Natural killer cell treated with Interleukin-12 subunit alpha and Interleukin-12 subunit beta and Interleukin-15 and Interleukin-18, amount 100 ng/mL, for 72 hours (primary cell): Measurements from ENCODE around the gene RETN. TPM values are rescaled to one million over a fixed set of nuclear protein-coding genes. Genes with fewer than 3 reads are reported as not detected.

Experiments
- ATAC-seq, 2 donors: fragments of 150-1000 bp; cut with Tn5 transposase in 1 of 2; sonication (Bioruptor Pico), chemical (Tn5 transposase) in 1 of 2; 2 replicates each; pipeline ENCODE4 v1.10.0; 2021
- DNase-seq: peaks from one replicate; pipeline ENCODE4 v3.0.0; 2022; ENCODE audit warnings: low spot score
- H3K27ac Mint-ChIP-seq, 2 donors: 1 replicate in 1 of 2; 2 replicates in 1 of 2; pipeline ENCODE4 v1.8.0; 2022; ENCODE audit warnings: mixed read lengths in 2 of 2, mild to moderate bottlenecking in 1 of 2, moderate library complexity in 1 of 2
- H3K27me3 Mint-ChIP-seq, 2 donors: 1 replicate in 1 of 2; 2 replicates in 1 of 2; pipeline ENCODE4 v1.8.0; 2022; ENCODE audit warnings: mixed read lengths in 2 of 2
- H3K36me3 Mint-ChIP-seq: one replicate; pipeline ENCODE4 v1.8.0; 2022; ENCODE audit warnings: mixed read lengths
- H3K4me1 Mint-ChIP-seq, 2 donors: 1 replicate in 1 of 2; 2 replicates in 1 of 2; pipeline ENCODE4 v1.8.0; 2022; ENCODE audit warnings: low read depth in 2 of 2, mixed read lengths in 2 of 2, mild to moderate bottlenecking in 1 of 2
- H3K4me3 Mint-ChIP-seq: one replicate; pipeline ENCODE4 v1.8.0; 2022; ENCODE audit warnings: mixed read lengths
- H3K9me3 Mint-ChIP-seq: 2 replicates; pipeline ENCODE4 v1.8.0; 2022; ENCODE audit warnings: mixed read lengths
- total RNA-seq, 2 donors: library from RNA; stranded (reverse); gene quantifications; one replicate each; pipeline ENCODE4 v1.2.3, GENCODE V29; 2022

The RETN gene
- total RNA-seq, 2 donors from 2014 or later, result not detected

GRCh38 chr19:7632340-7633203 is 36.3 kb upstream of the RETN start:
- peaks cover 36 to 46% of the 10 kb centered on the region in 2 donors for H3K4me1 Mint-ChIP-seq
- H3K4me3 Mint-ChIP-seq, result no peak overlapping the region
- H3K36me3 Mint-ChIP-seq, result peaks cover 9% of the 10 kb centered on the region
- ATAC-seq (no peak), DNase-seq (no peak)
- no peaks in the 10 kb centered on the region for H3K9me3 Mint-ChIP-seq
- no peaks in the 10 kb centered on the region for H3K27me3 Mint-ChIP-seq
- peak overlapping the region in 1 of 2 donors; percentile 28 for H3K27ac Mint-ChIP-seq

DNA sequence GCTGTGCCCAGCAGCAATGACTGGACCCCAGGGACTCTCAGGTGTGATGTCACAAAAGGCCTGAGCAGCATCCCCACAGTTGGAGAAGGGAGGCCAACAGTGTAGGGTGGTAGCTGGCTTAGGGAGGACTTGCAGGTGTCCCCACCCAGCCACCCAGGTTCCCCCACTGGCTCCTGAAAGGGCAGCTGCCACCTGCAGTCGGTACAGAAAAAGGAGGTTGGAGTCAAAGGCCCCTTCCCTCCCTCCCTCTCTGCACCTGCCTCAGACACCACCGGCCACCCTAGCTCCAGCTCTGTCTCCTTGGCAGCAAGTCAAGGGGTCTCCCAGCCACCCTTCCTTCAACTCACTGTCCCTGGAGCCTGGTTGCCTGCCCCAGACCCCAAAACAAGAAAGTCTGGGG is 35.2 kb upstream of the RETN start, which contains the start of gene PCP2:
TSS of gene PCP2 (minus strand) at position 22 of the 400 bp plus-strand sequence. CDS start 262 bp downstream, outside the sequence.
- Mint-ChIP-seq H3K27me3 (no peaks in the 10 kb centered on the region), H3K36me3 (peaks cover 9% of the 10 kb centered on the region), H3K4me3 (no peak within 1 kb of the TSS), H3K4me1 (peaks cover 36 to 40% of the 10 kb centered on the region in 2 donors), H3K9me3 (no peaks in the 10 kb centered on the region), H3K27ac (peak within 1 kb of the TSS in 1 of 2 donors; percentile 31)
- DNase-seq, result no peak
- ATAC-seq, result no peak

- peaks cover 26 to 37% of the 10 kb centered on the region in 2 donors for H3K4me1 Mint-ChIP-seq
- H3K27ac Mint-ChIP-seq, result peak overlapping the region; percentile 78 to 88
- peak overlapping the region; percentile 84 for H3K4me3 Mint-ChIP-seq
- H3K9me3 Mint-ChIP-seq, result peaks cover 6% of the 10 kb centered on the region
- no peaks in the 10 kb centered on the region for H3K27me3 Mint-ChIP-seq
- ATAC-seq, result no peak
- DNase-seq, result no peak
- H3K36me3 Mint-ChIP-seq, result peaks cover 9% of the 10 kb centered on the region
Measured at GRCh38 chr19:7635670-7636069, 33.2 kb upstream of the RETN start.

DNA sequence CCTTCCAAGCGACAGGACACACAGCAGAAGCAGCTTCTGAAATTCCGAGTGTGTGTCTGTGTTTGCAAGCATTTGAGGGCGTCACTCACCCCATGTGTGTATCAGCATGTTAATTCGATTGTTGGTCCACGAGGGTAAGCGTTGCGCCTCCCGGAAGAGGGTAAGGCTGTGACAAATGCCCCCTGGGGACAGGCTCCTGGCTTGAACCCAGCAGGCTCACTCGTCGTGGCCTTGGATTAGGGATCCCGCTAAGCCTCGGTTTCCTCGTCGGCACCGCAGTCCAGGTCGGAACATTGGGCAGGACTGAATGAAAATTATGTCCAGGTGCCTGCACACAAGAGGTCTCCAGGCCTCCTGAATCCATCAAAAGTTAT is 32.5 kb upstream of the RETN start:
- Mint-ChIP-seq H3K27me3 (no peaks in the 10 kb centered on the region), H3K9me3 (peaks cover 6% of the 10 kb centered on the region), H3K36me3 (peaks cover 9% of the 10 kb centered on the region), H3K4me1 (peaks cover 22 to 33% of the 10 kb centered on the region in 2 donors), H3K4me3 (peak overlapping the region; percentile 84), H3K27ac (peak overlapping the region; percentile 78 to 88)
- ATAC-seq, result no peak
- no peak for DNase-seq

- ATAC-seq (peak; percentile 96 to 97), DNase-seq (peak; percentile 89)
- H3K4me1 Mint-ChIP-seq, result peaks cover 22 to 33% of the 10 kb centered on the region in 2 donors
- H3K27ac Mint-ChIP-seq, result peak within 1 kb of the TSS; percentile 78 to 88
- peaks cover 9% of the 10 kb centered on the region for H3K36me3 Mint-ChIP-seq
- H3K27me3 Mint-ChIP-seq, result no peaks in the 10 kb centered on the region
- peak within 1 kb of the TSS; percentile 84 for H3K4me3 Mint-ChIP-seq
- peaks cover 6% of the 10 kb centered on the region for H3K9me3 Mint-ChIP-seq
Measured at GRCh38 chr19:7636691-7637373, 32.0 kb upstream of the RETN start, which contains the start of gene STXBP2. Gene STXBP2 (plus strand): TSS chr19:7637110. CDS start chr19:7637150, 40 bp downstream.

DNA sequence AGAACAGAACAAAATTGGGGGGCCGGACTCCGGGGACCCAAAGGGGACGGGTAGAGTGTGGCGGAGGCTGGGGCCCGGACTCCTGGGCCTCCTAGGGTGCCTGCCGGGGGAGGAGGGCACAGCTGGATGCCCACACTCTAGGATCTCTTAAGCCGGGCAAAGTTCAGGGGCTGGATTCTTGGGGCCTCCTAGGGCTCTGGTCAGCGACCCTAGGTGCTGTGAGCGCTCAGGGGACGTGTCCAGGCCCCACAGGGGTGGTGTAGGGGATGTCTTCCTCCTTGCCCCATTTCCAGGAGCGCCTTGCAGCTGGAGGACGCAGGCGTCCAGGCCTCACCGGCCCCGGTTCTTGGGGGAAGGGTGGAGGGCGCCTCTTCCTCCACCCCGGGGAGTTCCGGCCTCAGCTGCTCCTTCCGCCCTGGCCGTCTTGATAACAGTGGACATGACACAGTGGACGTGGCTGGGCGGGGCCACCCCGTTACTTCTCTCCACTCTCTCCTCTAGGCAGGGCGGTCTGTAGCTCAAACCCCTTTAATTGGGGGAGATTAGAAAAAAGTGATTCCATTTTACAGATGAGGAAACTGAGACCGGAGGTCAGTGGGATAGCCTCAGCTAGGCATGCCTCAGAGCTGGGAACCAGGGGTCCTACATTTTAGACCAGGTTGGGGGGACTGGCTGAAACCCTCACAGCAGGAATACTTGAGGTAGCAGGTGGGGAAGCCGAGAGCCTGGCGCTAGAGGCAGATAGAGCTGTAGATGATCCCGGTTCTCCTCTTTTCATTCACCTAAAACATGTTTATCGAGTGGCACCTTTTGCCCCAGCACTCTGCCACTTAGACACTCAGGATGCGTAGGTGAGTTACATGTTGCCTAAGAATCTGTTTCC is 31.2 kb upstream of the RETN start:
- H3K27me3 Mint-ChIP-seq, result no peaks in the 10 kb centered on the region
- peak overlapping the region; percentile 78 to 88 for H3K27ac Mint-ChIP-seq
- DNase-seq, result no peak
- peak; percentile 61 to 65 for ATAC-seq
- H3K4me3 Mint-ChIP-seq, result peak overlapping the region; percentile 84
- H3K36me3 Mint-ChIP-seq, result peaks cover 9% of the 10 kb centered on the region
- peaks cover 6% of the 10 kb centered on the region for H3K9me3 Mint-ChIP-seq
- H3K4me1 Mint-ChIP-seq, result peaks cover 22 to 33% of the 10 kb centered on the region in 2 donors

DNA sequence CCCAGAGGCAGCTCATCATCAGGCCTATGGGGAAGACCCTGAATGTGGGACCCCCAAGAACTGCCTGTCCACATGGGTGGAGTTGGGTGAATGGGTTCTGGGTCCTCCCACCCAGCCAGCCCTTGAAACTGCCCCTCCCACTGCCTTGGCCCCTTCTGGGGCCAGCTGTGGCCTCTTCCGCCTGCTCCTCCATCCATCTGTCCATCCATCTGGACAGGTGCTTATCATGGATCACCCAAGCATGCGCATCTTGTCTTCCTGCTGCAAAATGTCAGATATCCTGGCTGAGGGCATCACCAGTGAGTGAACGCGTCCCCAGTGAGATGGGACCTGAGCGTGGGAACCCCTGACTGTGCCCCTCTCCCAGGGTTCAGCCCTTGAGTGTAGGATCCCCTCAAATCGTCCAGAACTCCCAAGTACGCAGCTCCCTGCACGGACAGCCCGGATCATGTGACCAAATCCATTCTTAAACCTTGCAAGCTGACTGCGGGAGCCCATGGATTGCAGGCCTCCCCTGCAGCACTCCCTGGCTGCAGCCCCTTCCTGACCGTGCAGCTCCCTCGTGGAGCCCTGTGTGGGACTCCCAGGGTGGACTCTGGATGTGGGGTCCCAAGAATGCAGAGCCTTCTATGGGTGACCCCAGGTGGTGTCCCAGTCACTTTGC is 29.9 kb upstream of the RETN start:
- peak overlapping the region; percentile 51 for H3K4me3 Mint-ChIP-seq
- DNase-seq (no peak), ATAC-seq (no peak)
- peaks cover 6% of the 10 kb centered on the region for H3K9me3 Mint-ChIP-seq
- no peaks in the 10 kb centered on the region for H3K27me3 Mint-ChIP-seq
- peaks cover 22 to 33% of the 10 kb centered on the region in 2 donors for H3K4me1 Mint-ChIP-seq
- H3K27ac Mint-ChIP-seq, result no peak overlapping the region
- H3K36me3 Mint-ChIP-seq, result peaks cover 9% of the 10 kb centered on the region

DNA sequence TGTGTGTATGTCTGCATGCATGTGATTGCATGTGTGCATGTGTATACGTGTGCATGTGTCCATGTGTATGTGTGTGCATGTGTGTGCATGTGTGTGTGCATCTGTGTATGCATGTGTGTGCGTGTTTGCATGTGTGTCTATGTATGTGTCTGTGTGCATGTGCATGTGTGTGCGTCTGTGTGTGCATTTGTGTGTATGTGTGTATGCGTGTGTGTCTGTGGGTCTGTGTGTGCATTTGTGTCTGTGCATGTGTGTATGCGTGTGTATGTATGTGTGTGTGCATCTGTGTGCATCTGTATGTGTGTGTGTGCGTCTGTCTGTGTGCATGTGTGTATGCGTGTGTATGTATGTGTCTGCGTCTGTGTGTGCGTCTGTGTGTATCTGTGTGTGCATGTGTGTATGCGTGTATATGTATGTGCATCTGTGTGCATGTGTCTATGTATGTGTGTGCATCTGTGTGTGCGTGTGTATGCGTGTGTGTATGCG is 28.9 kb upstream of the RETN start:
- H3K4me3 Mint-ChIP-seq, result peak overlapping the region; percentile 32
- peaks cover 9% of the 10 kb centered on the region for H3K36me3 Mint-ChIP-seq
- H3K9me3 Mint-ChIP-seq, result peaks cover 6% of the 10 kb centered on the region
- H3K27me3 Mint-ChIP-seq, result no peaks in the 10 kb centered on the region
- DNase-seq (no peak), ATAC-seq (no peak)
- H3K4me1 Mint-ChIP-seq, result peaks cover 22 to 29% of the 10 kb centered on the region in 2 donors
- no peak overlapping the region for H3K27ac Mint-ChIP-seq

DNA sequence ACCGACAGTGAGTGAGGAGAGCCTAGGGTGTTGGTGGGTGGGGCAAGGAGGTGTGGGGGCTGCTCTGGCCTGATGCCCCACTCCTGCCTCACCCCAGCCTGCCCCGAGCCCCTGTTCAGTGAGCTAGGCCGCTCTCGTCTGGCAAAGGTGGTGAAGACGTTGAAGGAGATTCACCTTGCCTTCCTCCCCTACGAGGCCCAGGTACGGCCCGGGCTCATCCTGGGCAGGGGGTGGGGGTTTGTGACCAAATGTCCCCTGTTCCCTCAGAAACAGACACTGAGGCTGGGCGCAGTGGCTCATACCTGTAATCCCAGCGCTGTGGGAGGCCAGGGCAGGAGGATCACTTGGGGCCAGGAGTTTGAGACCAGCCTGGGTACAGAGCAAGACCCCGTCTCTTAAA is 28.0 kb upstream of the RETN start:
- no peaks in the 10 kb centered on the region for H3K27me3 Mint-ChIP-seq
- H3K27ac Mint-ChIP-seq, result no peak overlapping the region
- H3K9me3 Mint-ChIP-seq, result peaks cover 6% of the 10 kb centered on the region
- ATAC-seq (no peak), DNase-seq (no peak)
- no peak overlapping the region for H3K4me3 Mint-ChIP-seq
- H3K4me1 Mint-ChIP-seq, result peaks cover 22 to 30% of the 10 kb centered on the region in 2 donors
- H3K36me3 Mint-ChIP-seq, result peaks cover 9% of the 10 kb centered on the region

- ATAC-seq (no peak), DNase-seq (no peak)
- Mint-ChIP-seq H3K4me1 (peaks cover 25% of the 10 kb centered on the region in 2 donors), H3K9me3 (peaks cover 6% of the 10 kb centered on the region), H3K4me3 (no peak overlapping the region), H3K27ac (no peak overlapping the region), H3K27me3 (no peaks in the 10 kb centered on the region), H3K36me3 (peaks cover 9% of the 10 kb centered on the region)
Measured at GRCh38 chr19:7641290-7642276, 27.3 kb upstream of the RETN start.

DNA sequence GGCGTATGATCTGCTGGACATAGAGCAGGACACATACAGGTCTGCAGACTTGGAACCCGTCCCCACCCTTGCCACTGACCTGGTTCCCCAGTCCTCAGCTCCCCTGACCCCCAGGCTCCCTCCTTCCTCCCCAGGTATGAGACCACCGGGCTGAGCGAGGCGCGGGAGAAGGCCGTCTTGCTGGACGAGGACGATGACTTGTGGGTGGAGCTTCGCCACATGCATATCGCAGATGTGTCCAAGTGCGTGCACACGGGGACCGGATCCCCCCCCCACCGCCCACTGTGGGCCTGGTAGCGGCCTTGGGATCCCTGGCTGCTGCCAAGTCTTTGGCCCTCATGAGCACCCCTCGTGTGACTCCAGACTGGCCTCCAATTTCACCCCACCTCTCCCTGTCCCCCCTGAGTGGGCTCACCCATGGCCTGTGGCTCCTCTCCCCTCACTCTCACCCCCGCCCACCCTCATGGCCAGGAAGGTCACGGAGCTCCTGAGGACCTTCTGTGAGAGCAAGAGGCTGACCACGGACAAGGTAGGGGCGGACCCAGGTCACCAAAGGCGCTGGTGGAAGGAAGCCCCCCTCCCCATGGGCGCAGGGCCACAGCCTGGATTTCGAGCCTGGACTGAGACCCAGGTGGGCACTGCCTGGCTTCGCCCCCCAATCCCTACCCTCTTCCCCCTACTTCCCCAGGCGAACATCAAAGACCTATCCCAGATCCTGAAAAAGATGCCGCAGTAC is 26.4 kb upstream of the RETN start:
- H3K4me3 Mint-ChIP-seq, result no peak overlapping the region

More for the DNA sequence above, 26.4 kb upstream of the RETN start:
- Mint-ChIP-seq H3K36me3 (peaks cover 9% of the 10 kb centered on the region), H3K9me3 (peaks cover 6% of the 10 kb centered on the region), H3K27ac (no peak overlapping the region), H3K4me1 (peaks cover 23 to 24% of the 10 kb centered on the region in 2 donors), H3K27me3 (no peaks in the 10 kb centered on the region)
- DNase-seq, result no peak
- no peak for ATAC-seq
